ENCODE measurements around the gene IL33.

IL33 gene

DNA sequence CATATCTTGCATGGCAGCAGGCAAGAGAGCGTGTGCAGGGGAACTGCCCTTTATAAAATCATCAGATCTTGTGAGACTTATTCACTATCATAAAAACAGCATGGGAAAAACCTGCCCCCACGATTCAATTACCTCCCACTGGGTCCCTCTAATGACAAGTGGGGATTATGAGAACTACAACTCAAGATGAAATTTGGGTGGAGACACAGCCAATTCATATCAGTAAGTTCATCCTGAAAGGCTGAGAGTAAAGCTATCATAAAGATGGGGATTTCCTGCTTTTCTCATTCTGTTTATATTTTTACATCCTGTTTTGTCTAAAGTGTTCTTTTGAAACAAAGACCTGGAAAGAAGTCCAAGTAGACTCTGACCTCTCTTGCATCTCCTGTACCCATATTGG is 28.9 kb upstream of the IL33 start:
- TF ChIP-seq, protein P1, sequence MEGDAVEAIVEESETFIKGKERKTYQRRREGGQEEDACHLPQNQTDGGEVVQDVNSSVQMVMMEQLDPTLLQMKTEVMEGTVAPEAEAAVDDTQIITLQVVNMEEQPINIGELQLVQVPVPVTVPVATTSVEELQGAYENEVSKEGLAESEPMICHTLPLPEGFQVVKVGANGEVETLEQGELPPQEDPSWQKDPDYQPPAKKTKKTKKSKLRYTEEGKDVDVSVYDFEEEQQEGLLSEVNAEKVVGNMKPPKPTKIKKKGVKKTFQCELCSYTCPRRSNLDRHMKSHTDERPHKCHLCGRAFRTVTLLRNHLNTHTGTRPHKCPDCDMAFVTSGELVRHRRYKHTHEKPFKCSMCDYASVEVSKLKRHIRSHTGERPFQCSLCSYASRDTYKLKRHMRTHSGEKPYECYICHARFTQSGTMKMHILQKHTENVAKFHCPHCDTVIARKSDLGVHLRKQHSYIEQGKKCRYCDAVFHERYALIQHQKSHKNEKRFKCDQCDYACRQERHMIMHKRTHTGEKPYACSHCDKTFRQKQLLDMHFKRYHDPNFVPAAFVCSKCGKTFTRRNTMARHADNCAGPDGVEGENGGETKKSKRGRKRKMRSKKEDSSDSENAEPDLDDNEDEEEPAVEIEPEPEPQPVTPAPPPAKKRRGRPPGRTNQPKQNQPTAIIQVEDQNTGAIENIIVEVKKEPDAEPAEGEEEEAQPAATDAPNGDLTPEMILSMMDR (conservative IDR thresholded peaks at IDR 0.05; ENCODE audit: control insufficient read depth, insufficient read depth, low read depth, low read length) = no peak
- H3K4me3 ChIP-seq (ENCODE audit: control insufficient read depth, low read depth, low read length) = no peak overlapping the region
- DNase-seq (ENCODE audit: low read depth) = no peak

DNA sequence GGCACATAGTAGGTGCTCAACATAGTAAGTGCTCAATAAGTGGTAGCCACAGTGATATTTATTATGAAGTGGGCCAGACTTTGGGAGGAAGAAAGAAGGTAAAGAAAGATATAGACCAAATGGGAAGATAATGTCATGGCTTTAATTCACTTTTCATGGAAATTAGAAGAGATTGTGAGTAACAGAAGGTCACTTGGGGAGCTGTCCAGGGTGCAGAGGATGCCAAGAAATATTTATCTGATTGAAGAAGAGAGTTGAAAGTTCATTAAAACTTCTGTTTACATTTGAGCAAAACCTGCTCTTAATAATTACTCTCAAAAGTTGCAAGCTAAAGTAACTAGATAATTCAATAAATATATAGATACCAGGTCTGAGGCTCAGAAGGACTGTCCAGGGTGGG is 28.3 kb upstream of the IL33 start:
- DNase-seq (ENCODE audit: low read depth) = no peak
- no peak overlapping the region for H3K4me3 ChIP-seq (ENCODE audit: control insufficient read depth, low read depth, low read length)
- TF ChIP-seq, protein P1 (conservative IDR thresholded peaks at IDR 0.05; ENCODE audit: control insufficient read depth, insufficient read depth, low read depth, low read length) = no peak

DNA sequence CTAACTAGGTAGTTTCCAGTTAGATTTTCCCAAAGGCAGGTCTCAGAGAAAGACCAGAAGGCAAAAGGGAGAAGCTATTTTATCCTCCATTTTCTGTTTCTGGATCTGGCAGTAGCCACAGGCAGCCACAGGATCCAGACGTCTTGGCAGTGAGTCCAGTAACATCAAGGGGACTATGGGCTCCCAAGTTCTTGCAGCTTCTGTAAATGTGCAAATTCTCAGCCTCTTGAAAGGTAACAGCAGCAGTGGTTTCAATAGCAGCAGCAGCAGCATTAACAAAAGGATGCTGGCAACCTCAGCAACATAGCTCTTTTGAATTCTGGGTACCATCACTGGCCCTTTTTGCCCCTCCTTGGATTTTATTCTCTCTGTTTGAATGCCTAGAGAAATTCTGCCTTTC is 27.1 kb upstream of the IL33 start:
- TF ChIP-seq, protein P1 (conservative IDR thresholded peaks at IDR 0.05; ENCODE audit: control insufficient read depth, insufficient read depth, low read depth, low read length) = no peak
- DNase-seq (ENCODE audit: low read depth) = no peak
- no peak overlapping the region for H3K4me3 ChIP-seq (ENCODE audit: control insufficient read depth, low read depth, low read length)

DNA sequence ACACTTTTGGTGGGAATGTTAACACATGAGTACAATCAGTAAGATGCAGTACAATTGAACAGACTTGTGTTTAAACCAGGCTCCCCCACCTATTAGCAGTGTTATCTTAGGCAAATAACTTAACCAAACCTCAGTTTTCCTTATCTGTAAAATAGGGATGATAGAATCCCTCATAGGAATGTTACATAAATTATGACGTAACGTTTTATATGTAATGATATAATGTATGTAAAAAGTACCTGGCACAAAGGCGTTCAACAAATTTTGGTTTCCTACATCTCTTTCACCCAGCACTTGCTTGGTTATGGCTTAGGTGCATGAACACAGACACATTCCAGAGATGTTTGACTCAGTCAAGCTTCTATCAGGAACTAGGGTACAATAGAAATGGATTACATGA is 26.7 kb upstream of the IL33 start:
- H3K4me3 ChIP-seq (ENCODE audit: control insufficient read depth, low read depth, low read length) = no peak overlapping the region
- DNase-seq (ENCODE audit: low read depth) = no peak
- TF ChIP-seq, protein P1 (conservative IDR thresholded peaks at IDR 0.05; ENCODE audit: control insufficient read depth, insufficient read depth, low read depth, low read length) = no peak

DNA sequence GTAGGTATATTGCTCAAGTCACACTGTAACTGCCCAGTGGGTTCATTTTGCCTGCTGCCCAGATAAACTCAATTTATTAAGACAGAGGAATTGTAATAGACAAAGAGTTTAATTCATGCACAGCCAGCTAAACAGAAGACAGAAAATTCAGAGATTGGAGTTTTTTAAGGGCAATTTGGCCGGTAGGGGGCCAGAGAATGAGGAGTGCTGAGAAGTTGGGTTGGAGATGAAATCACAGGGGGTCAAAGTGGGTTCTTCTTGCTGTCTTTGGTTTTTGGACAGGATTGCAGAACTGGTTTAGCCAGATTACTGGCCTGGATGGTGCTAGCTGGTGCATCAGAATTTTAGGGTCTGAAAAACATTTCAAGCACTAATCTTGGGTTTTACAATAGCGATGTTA is 20.7 kb upstream of the IL33 start:
- H3K4me3 ChIP-seq (ENCODE audit: control insufficient read depth, low read depth, low read length) = no peak overlapping the region
- no peak for DNase-seq (ENCODE audit: low read depth)
- TF ChIP-seq, protein P1 (conservative IDR thresholded peaks at IDR 0.05; ENCODE audit: control insufficient read depth, insufficient read depth, low read depth, low read length) = peak; percentile 44

DNA sequence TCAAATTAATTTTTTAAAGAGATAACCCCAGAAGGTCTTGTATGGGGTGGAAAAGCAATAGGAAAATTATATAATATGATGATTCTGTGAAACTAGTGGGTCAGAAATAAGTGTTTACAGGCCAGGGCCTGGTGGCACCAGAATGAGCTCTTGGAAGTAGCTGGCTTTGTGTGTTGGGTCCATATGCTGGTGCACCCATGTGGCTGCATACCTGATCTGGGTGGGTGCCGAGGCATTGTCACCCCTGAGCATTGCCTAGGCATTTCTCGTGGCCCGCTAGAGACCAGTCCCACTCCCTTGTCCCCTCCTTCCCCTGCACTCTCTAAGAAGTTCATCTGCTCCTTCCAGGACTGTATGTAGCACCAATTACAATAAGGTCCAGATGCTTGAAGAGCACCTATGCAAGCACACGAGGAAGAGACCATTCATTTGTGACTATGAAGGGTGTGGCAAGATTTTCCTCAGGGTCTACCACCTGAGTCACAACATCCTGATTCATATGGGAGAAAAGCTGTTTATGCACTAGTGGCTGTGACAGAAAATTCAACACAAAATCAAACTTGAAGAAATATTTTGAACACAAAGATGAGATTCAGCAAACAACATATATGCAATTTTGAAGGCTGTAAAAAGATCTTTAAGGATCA is 19.8 kb upstream of the IL33 start:
- DNase-seq (ENCODE audit: low read depth) = no peak
- TF ChIP-seq, protein P1 (conservative IDR thresholded peaks at IDR 0.05; ENCODE audit: control insufficient read depth, insufficient read depth, low read depth, low read length) = no peak
- no peak overlapping the region for H3K4me3 ChIP-seq (ENCODE audit: control insufficient read depth, low read depth, low read length)

DNA sequence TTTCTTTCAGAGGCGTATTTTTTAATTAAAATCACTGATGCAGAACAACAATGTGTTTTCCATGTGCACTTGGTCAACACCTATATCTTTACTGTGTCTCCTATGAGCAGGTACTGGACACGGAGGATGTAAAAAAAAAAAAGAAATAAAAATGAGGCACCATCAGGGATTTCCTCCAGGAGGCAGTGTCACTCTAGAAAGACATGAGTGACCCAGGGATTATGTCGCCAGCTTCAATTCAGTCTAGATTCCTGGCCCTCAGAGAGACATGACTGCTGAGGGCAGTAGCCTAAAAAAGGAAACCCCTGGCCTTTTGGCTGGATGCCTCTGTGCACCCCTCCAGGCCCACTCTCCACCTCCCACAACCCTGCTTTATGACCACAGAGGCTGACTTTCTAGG is 18.3 kb upstream of the IL33 start:
- TF ChIP-seq, protein P1 (conservative IDR thresholded peaks at IDR 0.05; ENCODE audit: control insufficient read depth, insufficient read depth, low read depth, low read length) = peak; percentile 63
- DNase-seq (ENCODE audit: low read depth) = peak; percentile 52
- H3K4me3 ChIP-seq (ENCODE audit: control insufficient read depth, low read depth, low read length) = no peak overlapping the region

All from fibroblast of mammary gland (primary cell).